ENCODE data around the gene NAB1.

GRCh38 chr2:190607014-190607597, 41.8 kb upstream of the NAB1 start:
- TF ChIP-seq SP1 (IDR thresholded peaks at IDR 0.05): no peak
- no peak for TF ChIP-seq CTCF (IDR thresholded peaks at IDR 0.05; ENCODE audit: low read depth, low read length, missing input control)
- no peak for TF ChIP-seq TAF1 (conservative IDR thresholded peaks at IDR 0.05)
- no peak for TF ChIP-seq RAD21 (IDR thresholded peaks at IDR 0.05)
- TF ChIP-seq ZBTB33 (IDR thresholded peaks at IDR 0.05): no peak
- TF ChIP-seq RXRA (IDR thresholded peaks at IDR 0.05): no peak
- TF ChIP-seq JUND (IDR thresholded peaks at IDR 0.05): no peak
- no peak for TF ChIP-seq REST (IDR thresholded peaks at IDR 0.05)
- TF ChIP-seq MAX (IDR thresholded peaks at IDR 0.05): no peak
- no peak for TF ChIP-seq NR2F2 (IDR thresholded peaks at IDR 0.05)
- TF ChIP-seq FOXA1 (IDR thresholded peaks at IDR 0.05): no peak
- TF ChIP-seq FOXA2 (IDR thresholded peaks at IDR 0.05): no peak
- no peak for TF ChIP-seq YY1 (IDR thresholded peaks at IDR 0.05)
- no peak for TF ChIP-seq EGR1 (IDR thresholded peaks at IDR 0.05; ENCODE audit: low read depth in 2 of 2)

Measured in liver (tissue), 3 donors.